Measurements from ENCODE around the gene CDON.

The CDON gene

DNA sequence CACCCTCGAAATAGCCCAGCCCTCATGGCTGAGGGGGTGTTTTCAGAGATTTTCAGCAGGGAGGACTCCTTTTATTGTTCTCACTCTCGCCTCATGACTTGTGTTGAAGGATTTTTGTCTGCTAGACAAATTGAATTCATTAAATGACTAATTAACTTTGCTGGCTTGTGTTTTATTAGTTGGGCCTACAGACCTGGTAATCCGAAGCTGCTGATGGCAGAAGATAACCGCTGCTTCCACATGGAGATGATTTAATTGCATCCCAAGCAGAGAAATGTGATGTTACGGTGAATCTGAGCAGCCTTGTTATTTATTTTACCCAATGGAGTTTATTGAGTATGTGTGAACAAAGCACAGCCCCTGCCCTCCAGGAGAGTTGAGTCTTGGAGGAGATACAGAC is 40.5 kb upstream of the CDON start:
- no peak overlapping the region for H4K8ac ChIP-seq (ENCODE audit: low read depth, low read length)
- no peak overlapping the region for H3K4ac ChIP-seq (ENCODE audit: low read depth, low read length)
- no peak overlapping the region for H3K27ac ChIP-seq (ENCODE audit: low read depth, low read length)
- H3K23ac ChIP-seq (ENCODE audit: low read length), result no peak overlapping the region
- no CpG with 5 or more reads among the region's 5 CpGs for WGBS (ENCODE audit: extremely low coverage, insufficient coverage, insufficient read length)
- no peak for DNase-seq
- H3K9ac ChIP-seq (ENCODE audit: low read length), result no peak overlapping the region
- no peaks in the 10 kb centered on the region for H3K9me3 ChIP-seq (ENCODE audit: insufficient read depth, low read depth, low read length)
- H3K14ac ChIP-seq (ENCODE audit: low read length), result no peak overlapping the region
- no peaks in the 10 kb centered on the region for H3K36me3 ChIP-seq (ENCODE audit: control insufficient read depth in 1 of 2, insufficient read depth in 2 of 2, low read length in 2 of 2)
- H3K79me2 ChIP-seq (ENCODE audit: control insufficient read depth, insufficient read depth, low read length, poor library complexity), result no peaks in the 10 kb centered on the region
- H2AK5ac ChIP-seq (ENCODE audit: low read length), result no peak overlapping the region
- no peak overlapping the region for H2BK5ac ChIP-seq (ENCODE audit: low read depth, low read length, poor library complexity)
- H3K18ac ChIP-seq (ENCODE audit: low read length), result no peak overlapping the region
- no peak overlapping the region for H4K12ac ChIP-seq (ENCODE audit: low read depth, low read length)
- H2AFZ ChIP-seq (ENCODE audit: insufficient read depth, low read length, poor library complexity), result no peak overlapping the region
- H3K4me2 ChIP-seq (ENCODE audit: low read length), result no peak overlapping the region
- H2BK12ac ChIP-seq (ENCODE audit: low read length), result no peak overlapping the region
- no peak overlapping the region for H3K4me3 ChIP-seq (ENCODE audit: low read depth, low read length)
- H3K4me1 ChIP-seq (ENCODE audit: control insufficient read depth in 1 of 2, insufficient read depth in 2 of 2, low read length in 2 of 2), result peaks cover 24 to 48% of the 10 kb centered on the region in 2 experiments
- no peak overlapping the region for H2BK120ac ChIP-seq (ENCODE audit: insufficient read depth, low read length, poor library complexity)
- H3K79me1 ChIP-seq (ENCODE audit: low read length), result peaks cover 5% of the 10 kb centered on the region
- no peak overlapping the region for H4K91ac ChIP-seq (ENCODE audit: low read depth, low read length)
- H3K27me3 ChIP-seq (ENCODE audit: insufficient read depth, low read length), result no peaks in the 10 kb centered on the region

DNA sequence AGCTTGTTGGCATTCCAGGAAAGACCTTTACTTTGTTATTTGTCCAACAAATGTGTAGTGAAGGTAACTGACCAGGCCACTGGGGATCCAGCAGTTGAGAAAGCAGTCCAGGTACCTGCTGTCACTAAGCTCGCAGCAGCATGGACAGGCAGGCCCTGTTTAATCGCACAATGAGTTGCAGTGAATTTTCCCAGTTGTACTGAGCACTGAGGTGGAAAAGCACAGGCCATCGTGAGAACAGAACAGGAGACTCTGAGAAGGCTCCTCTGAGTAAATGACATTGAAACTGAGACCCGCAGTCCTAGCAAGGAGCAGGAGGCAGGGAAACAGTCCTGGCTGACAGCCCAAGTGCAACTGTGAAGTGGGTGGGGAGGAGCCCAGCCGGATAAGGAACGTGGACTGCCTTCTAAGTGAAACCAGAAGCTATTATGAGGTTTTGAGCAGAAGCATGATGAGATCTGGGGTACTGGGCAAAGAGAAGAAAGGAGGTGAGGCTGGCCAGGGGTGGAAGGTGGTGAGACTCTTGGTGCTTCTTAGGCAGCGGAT is 39.8 kb upstream of the CDON start:
- WGBS (ENCODE audit: extremely low coverage, insufficient coverage, insufficient read length), result no CpG with 5 or more reads among the region's 7 CpGs
- no peak overlapping the region for H3K14ac ChIP-seq (ENCODE audit: low read length)
- no peak overlapping the region for H2AFZ ChIP-seq (ENCODE audit: insufficient read depth, low read length, poor library complexity)
- H2AK5ac ChIP-seq (ENCODE audit: low read length), result no peak overlapping the region
- no peak overlapping the region for H3K4ac ChIP-seq (ENCODE audit: low read depth, low read length)
- no peaks in the 10 kb centered on the region for H3K79me2 ChIP-seq (ENCODE audit: control insufficient read depth, insufficient read depth, low read length, poor library complexity)
- no peak overlapping the region for H3K4me2 ChIP-seq (ENCODE audit: low read length)
- H2BK120ac ChIP-seq (ENCODE audit: insufficient read depth, low read length, poor library complexity), result no peak overlapping the region
- no peak overlapping the region for H3K4me3 ChIP-seq (ENCODE audit: low read depth, low read length)
- no peak overlapping the region for H3K9ac ChIP-seq (ENCODE audit: low read length)
- H2BK12ac ChIP-seq (ENCODE audit: low read length), result no peak overlapping the region
- no peak overlapping the region for H4K8ac ChIP-seq (ENCODE audit: low read depth, low read length)
- H3K18ac ChIP-seq (ENCODE audit: low read length), result no peak overlapping the region
- no peak overlapping the region for H2BK5ac ChIP-seq (ENCODE audit: low read depth, low read length, poor library complexity)
- no peaks in the 10 kb centered on the region for H3K9me3 ChIP-seq (ENCODE audit: insufficient read depth, low read depth, low read length)
- H3K79me1 ChIP-seq (ENCODE audit: low read length), result peaks cover 5% of the 10 kb centered on the region
- peak overlapping the region; percentile 7 for H3K27ac ChIP-seq (ENCODE audit: low read depth, low read length)
- peaks cover 24 to 48% of the 10 kb centered on the region in 2 experiments for H3K4me1 ChIP-seq (ENCODE audit: control insufficient read depth in 1 of 2, insufficient read depth in 2 of 2, low read length in 2 of 2)
- DNase-seq, result no peak
- no peak overlapping the region for H3K23ac ChIP-seq (ENCODE audit: low read length)
- H4K91ac ChIP-seq (ENCODE audit: low read depth, low read length), result peak overlapping the region; percentile 2
- H4K12ac ChIP-seq (ENCODE audit: low read depth, low read length), result no peak overlapping the region
- H3K27me3 ChIP-seq (ENCODE audit: insufficient read depth, low read length), result no peaks in the 10 kb centered on the region
- no peaks in the 10 kb centered on the region for H3K36me3 ChIP-seq (ENCODE audit: control insufficient read depth in 1 of 2, insufficient read depth in 2 of 2, low read length in 2 of 2)

DNA sequence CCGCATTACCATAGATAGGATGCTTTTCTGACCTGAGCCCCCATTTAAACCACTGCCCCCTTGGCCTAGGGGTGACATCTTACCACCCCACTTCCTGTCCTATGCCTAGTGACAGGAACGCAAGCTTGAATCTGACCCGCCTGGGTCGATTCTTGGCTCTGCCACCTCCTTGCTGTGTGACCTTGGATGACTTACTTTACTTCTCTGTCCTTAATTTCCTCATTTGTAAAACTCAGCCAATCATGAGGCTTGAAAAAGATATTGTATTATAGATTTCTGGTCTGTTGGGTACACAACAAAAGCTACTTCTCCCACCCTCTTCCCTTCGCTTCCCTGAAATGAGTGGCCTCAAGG is 39.2 kb upstream of the CDON start:
- Histone ChIP-seq H4K12ac (ENCODE audit: low read depth, low read length) (no peak overlapping the region), H3K4me2 (ENCODE audit: low read length) (no peak overlapping the region), H4K8ac (ENCODE audit: low read depth, low read length) (no peak overlapping the region), H3K9ac (ENCODE audit: low read length) (no peak overlapping the region), H2BK5ac (ENCODE audit: low read depth, low read length, poor library complexity) (no peak overlapping the region), H2AK5ac (ENCODE audit: low read length) (no peak overlapping the region), H3K9me3 (ENCODE audit: insufficient read depth, low read depth, low read length) (no peaks in the 10 kb centered on the region), H3K27ac (ENCODE audit: low read depth, low read length) (no peak overlapping the region), H3K79me2 (ENCODE audit: control insufficient read depth, insufficient read depth, low read length, poor library complexity) (no peaks in the 10 kb centered on the region), H2AFZ (ENCODE audit: insufficient read depth, low read length, poor library complexity) (no peak overlapping the region), H3K36me3 (ENCODE audit: control insufficient read depth in 1 of 2, insufficient read depth in 2 of 2, low read length in 2 of 2) (no peaks in the 10 kb centered on the region), H2BK12ac (ENCODE audit: low read length) (no peak overlapping the region), H3K14ac (ENCODE audit: low read length) (no peak overlapping the region), H3K23ac (ENCODE audit: low read length) (no peak overlapping the region), H3K4me1 (ENCODE audit: control insufficient read depth in 1 of 2, insufficient read depth in 2 of 2, low read length in 2 of 2) (peaks cover 24 to 46% of the 10 kb centered on the region in 2 experiments), H3K18ac (ENCODE audit: low read length) (no peak overlapping the region), H2BK120ac (ENCODE audit: insufficient read depth, low read length, poor library complexity) (no peak overlapping the region), H3K27me3 (ENCODE audit: insufficient read depth, low read length) (no peaks in the 10 kb centered on the region), H3K4ac (ENCODE audit: low read depth, low read length) (no peak overlapping the region), H3K4me3 (ENCODE audit: low read depth, low read length) (no peak overlapping the region), H3K79me1 (ENCODE audit: low read length) (peaks cover 5% of the 10 kb centered on the region), H4K91ac (ENCODE audit: low read depth, low read length) (peak overlapping the region; percentile 16)
- no CpG with 5 or more reads among the region's 5 CpGs for WGBS (ENCODE audit: extremely low coverage, insufficient coverage, insufficient read length)
- no peak for DNase-seq

DNA sequence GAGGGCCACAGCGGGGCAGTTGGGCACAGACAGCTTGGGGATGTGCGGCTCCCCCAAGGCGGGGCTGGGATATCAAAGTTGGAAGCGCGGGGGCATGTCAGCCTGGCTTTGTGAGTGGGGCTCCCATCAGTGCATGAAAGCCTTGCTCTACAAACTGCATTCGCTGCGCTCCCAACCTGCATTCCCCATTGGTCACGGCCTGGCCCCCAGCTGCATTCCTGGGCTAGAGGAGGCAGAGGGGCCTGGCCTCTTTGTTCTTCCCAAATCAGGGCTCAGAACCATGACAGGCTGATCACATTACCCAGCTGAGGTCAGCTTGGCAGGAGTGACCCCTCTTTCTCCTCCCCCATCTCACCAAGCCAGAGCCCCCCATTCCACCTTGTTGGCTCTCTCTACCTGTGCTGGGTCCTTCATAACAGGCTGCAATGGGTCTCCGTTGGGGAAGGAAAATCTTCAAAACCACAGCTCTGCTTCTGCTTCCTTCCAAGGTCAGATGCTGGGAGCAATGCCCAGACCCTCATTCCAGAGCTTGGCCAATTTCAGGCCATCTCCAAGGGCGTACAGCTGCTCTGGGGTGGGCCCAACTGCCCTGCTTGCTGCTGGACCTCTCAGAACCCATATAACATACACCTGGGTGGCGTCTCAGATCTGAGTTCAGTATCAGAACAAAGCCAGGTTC is 38.7 kb upstream of the CDON start:
- Histone ChIP-seq H3K9me3 (ENCODE audit: insufficient read depth, low read depth, low read length) (no peaks in the 10 kb centered on the region), H3K27ac (ENCODE audit: low read depth, low read length) (no peak overlapping the region), H3K4me1 (ENCODE audit: control insufficient read depth in 1 of 2, insufficient read depth in 2 of 2, low read length in 2 of 2) (peaks cover 24 to 41% of the 10 kb centered on the region in 2 experiments), H3K9ac (ENCODE audit: low read length) (no peak overlapping the region), H3K36me3 (ENCODE audit: control insufficient read depth in 1 of 2, insufficient read depth in 2 of 2, low read length in 2 of 2) (no peaks in the 10 kb centered on the region), H3K4me3 (ENCODE audit: low read depth, low read length) (no peak overlapping the region), H2AFZ (ENCODE audit: insufficient read depth, low read length, poor library complexity) (no peak overlapping the region), H3K4ac (ENCODE audit: low read depth, low read length) (no peak overlapping the region), H4K91ac (ENCODE audit: low read depth, low read length) (peak overlapping the region; percentile 16), H2AK5ac (ENCODE audit: low read length) (peak overlapping the region; percentile 27), H4K12ac (ENCODE audit: low read depth, low read length) (no peak overlapping the region), H2BK120ac (ENCODE audit: insufficient read depth, low read length, poor library complexity) (no peak overlapping the region), H4K8ac (ENCODE audit: low read depth, low read length) (no peak overlapping the region), H3K79me2 (ENCODE audit: control insufficient read depth, insufficient read depth, low read length, poor library complexity) (no peaks in the 10 kb centered on the region), H3K4me2 (ENCODE audit: low read length) (no peak overlapping the region), H3K79me1 (ENCODE audit: low read length) (peaks cover 5% of the 10 kb centered on the region), H2BK5ac (ENCODE audit: low read depth, low read length, poor library complexity) (no peak overlapping the region), H3K14ac (ENCODE audit: low read length) (no peak overlapping the region), H3K27me3 (ENCODE audit: insufficient read depth, low read length) (no peaks in the 10 kb centered on the region), H3K18ac (ENCODE audit: low read length) (no peak overlapping the region), H2BK12ac (ENCODE audit: low read length) (no peak overlapping the region), H3K23ac (ENCODE audit: low read length) (no peak overlapping the region)
- no peak for DNase-seq
- WGBS (ENCODE audit: extremely low coverage, insufficient coverage, insufficient read length), result no CpG with 5 or more reads among the region's 11 CpGs
